Measurements from ENCODE around the gene MFN2. TPM values are rescaled to one million over a fixed set of nuclear protein-coding genes. Genes with fewer than 3 reads are reported as not detected.
A peak's percentile ranks its signal among the peaks of the same experiment; 100 is the strongest.

MFN2 gene
- total and polyA plus RNA-seq, 9 of the 15 experiments (the other 6 are each of a cell fraction or from before 2014, with no cell fraction given), result 10.5 to 158 (median 87.1) TPM

DNA sequence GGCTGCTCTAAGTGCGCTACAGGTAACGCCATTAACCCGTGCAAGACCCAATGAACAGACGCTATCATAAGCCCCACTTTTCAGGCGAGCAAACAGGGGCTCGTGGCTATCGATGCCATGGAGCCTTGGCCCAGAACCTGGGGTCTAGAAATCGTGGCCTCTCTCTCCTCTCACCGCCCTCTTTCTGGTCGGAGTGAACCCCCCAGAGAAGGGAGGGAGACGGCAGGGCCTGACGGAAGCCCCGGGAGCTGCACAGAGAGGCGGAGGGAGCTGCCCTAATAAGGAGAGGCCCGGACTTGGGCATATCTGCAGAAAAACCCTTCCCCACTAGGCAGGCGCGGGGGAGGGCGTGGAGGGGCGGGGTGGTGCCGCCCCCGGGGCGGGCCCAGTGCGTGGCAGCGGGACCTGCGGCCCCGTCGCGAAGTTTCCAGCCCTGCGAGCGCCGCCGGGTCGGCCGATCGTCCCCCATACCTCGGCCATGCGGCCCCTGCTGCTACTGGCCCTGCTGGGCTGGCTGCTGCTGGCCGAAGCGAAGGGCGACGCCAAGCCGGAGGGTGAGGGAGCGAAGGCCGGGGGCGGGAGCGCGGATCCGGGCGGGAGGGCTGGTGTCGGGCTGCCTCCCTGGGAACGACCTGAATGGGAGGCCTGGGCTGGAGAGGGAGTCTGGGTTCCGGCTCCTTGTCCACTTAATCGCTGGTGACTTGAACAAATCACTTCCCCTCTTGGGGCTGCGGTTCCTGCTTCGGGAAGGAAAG is 45.8 kb upstream of the MFN2 start, which contains the start of gene PLOD1 (continued):
- TF ChIP-seq ZNF518B (CRISPR knock-in tag; IDR thresholded peaks at IDR 0.05) (no peak), HMG20B (CRISPR knock-in tag; IDR thresholded peaks at IDR 0.05) (no peak), ZBTB7A (IDR thresholded peaks at IDR 0.05; ENCODE audit: borderline replicate concordance, control insufficient read depth, low read depth, low read length) (peak; percentile 80; the same call in 1 of the 2 replicates), TBL1XR1 (IDR thresholded peaks at IDR 0.05; ENCODE audit: low read length in 2 of 2) (no peak), LEF1 (IDR thresholded peaks at IDR 0.05) (no peak), TAF7 (tag; IDR thresholded peaks at IDR 0.05) (peak; percentile 52; the same call in 1 of the 2 replicates), SREBF1 (IDR thresholded peaks at IDR 0.05; ENCODE audit: borderline replicate concordance, low read depth, low read length) (no peak), FOXA3 (CRISPR knock-in tag; conservative IDR thresholded peaks at IDR 0.05 in 1 of 2, IDR thresholded peaks at IDR 0.05 in 1 of 2) (no peak), CREBBP (IDR thresholded peaks at IDR 0.05; ENCODE audit: low read depth, low read length) (no peak), FOSL1 (tag; conservative IDR thresholded peaks at IDR 0.05) (no peak; the same call in 1 of the 2 replicates), NRF1 (conservative IDR thresholded peaks at IDR 0.05 in 1 of 2, IDR thresholded peaks at IDR 0.05 in 1 of 2) (peak; percentile 88 to 89)
- TF ChIP-seq, protein P1, sequence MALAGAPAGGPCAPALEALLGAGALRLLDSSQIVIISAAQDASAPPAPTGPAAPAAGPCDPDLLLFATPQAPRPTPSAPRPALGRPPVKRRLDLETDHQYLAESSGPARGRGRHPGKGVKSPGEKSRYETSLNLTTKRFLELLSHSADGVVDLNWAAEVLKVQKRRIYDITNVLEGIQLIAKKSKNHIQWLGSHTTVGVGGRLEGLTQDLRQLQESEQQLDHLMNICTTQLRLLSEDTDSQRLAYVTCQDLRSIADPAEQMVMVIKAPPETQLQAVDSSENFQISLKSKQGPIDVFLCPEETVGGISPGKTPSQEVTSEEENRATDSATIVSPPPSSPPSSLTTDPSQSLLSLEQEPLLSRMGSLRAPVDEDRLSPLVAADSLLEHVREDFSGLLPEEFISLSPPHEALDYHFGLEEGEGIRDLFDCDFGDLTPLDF (CRISPR knock-in tag; IDR thresholded peaks at IDR 0.05), result peak; percentile 71; the same call in 1 of the 2 replicates
- TF ChIP-seq, protein P2, sequence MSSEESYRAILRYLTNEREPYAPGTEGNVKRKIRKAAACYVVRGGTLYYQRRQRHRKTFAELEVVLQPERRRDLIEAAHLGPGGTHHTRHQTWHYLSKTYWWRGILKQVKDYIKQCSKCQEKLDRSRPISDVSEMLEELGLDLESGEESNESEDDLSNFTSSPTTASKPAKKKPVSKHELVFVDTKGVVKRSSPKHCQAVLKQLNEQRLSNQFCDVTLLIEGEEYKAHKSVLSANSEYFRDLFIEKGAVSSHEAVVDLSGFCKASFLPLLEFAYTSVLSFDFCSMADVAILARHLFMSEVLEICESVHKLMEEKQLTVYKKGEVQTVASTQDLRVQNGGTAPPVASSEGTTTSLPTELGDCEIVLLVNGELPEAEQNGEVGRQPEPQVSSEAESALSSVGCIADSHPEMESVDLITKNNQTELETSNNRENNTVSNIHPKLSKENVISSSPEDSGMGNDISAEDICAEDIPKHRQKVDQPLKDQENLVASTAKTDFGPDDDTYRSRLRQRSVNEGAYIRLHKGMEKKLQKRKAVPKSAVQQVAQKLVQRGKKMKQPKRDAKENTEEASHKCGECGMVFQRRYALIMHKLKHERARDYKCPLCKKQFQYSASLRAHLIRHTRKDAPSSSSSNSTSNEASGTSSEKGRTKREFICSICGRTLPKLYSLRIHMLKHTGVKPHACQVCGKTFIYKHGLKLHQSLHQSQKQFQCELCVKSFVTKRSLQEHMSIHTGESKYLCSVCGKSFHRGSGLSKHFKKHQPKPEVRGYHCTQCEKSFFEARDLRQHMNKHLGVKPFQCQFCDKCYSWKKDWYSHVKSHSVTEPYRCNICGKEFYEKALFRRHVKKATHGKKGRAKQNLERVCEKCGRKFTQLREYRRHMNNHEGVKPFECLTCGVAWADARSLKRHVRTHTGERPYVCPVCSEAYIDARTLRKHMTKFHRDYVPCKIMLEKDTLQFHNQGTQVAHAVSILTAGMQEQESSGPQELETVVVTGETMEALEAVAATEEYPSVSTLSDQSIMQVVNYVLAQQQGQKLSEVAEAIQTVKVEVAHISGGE (CRISPR knock-in tag; IDR thresholded peaks at IDR 0.05), result peak in 1 of 3 experiments; percentile 89; a peak in 2 of 6 replicates
- TF ChIP-seq, protein P3, sequence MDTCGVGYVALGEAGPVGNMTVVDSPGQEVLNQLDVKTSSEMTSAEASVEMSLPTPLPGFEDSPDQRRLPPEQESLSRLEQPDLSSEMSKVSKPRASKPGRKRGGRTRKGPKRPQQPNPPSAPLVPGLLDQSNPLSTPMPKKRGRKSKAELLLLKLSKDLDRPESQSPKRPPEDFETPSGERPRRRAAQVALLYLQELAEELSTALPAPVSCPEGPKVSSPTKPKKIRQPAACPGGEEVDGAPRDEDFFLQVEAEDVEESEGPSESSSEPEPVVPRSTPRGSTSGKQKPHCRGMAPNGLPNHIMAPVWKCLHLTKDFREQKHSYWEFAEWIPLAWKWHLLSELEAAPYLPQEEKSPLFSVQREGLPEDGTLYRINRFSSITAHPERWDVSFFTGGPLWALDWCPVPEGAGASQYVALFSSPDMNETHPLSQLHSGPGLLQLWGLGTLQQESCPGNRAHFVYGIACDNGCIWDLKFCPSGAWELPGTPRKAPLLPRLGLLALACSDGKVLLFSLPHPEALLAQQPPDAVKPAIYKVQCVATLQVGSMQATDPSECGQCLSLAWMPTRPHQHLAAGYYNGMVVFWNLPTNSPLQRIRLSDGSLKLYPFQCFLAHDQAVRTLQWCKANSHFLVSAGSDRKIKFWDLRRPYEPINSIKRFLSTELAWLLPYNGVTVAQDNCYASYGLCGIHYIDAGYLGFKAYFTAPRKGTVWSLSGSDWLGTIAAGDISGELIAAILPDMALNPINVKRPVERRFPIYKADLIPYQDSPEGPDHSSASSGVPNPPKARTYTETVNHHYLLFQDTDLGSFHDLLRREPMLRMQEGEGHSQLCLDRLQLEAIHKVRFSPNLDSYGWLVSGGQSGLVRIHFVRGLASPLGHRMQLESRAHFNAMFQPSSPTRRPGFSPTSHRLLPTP (IDR thresholded peaks at IDR 0.05; ENCODE audit: borderline replicate concordance, extremely low read depth, insufficient read length), result no peak
